NCI-H1417 treated with DMSO at 0.1 percent for 48 hours (cell line): ENCODE results near the gene DENND1A.
A peak's percentile ranks its signal among the peaks of the same experiment; 100 is the strongest.

Experiments used
- DNase-seq: peaks from one replicate; lab custom pipeline; 2025; lab: John Stamatoyannopoulos, UW

Gene DENND1A

GRCh38 chr9:123583646-123584045, 346.3 kb downstream of the DENND1A start:
- no peak for DNase-seq

GRCh38 chr9:123571240-123571639, 358.7 kb downstream of the DENND1A start:
- no peak for DNase-seq

- no peak for DNase-seq
Observed at GRCh38 chr9:123568691-123569688, 360.9 kb downstream of the DENND1A start.

GRCh38 chr9:123567013-123567412, 362.9 kb downstream of the DENND1A start:
- no peak for DNase-seq

- DNase-seq: no peak
Observed at GRCh38 chr9:123564652-123565051, 365.3 kb downstream of the DENND1A start.

- no peak for DNase-seq
Observed at GRCh38 chr9:123562844-123563346, 367.0 kb downstream of the DENND1A start.

- peak; percentile 91 for DNase-seq
Observed at GRCh38 chr9:123561046-123561445, 368.9 kb downstream of the DENND1A start.

GRCh38 chr9:123556464-123557435, 373.2 kb downstream of the DENND1A start:
- DNase-seq: no peak

GRCh38 chr9:123555646-123556045, 374.3 kb downstream of the DENND1A start:
- no peak for DNase-seq

GRCh38 chr9:123552530-123552929, 377.4 kb downstream of the DENND1A start:
- no peak for DNase-seq

GRCh38 chr9:123551734-123552133, 378.2 kb downstream of the DENND1A start:
- no peak for DNase-seq

- no peak for DNase-seq
Observed at GRCh38 chr9:123550797-123551196, 379.1 kb downstream of the DENND1A start.

- DNase-seq: no peak
Observed at GRCh38 chr9:123550012-123550411, 379.9 kb downstream of the DENND1A start.

- no peak for DNase-seq
Observed at GRCh38 chr9:123548741-123549545, 381.0 kb downstream of the DENND1A start.

- no peak for DNase-seq
Observed at GRCh38 chr9:123544007-123544827, 385.7 kb downstream of the DENND1A start.

GRCh38 chr9:123543492-123543891, 386.4 kb downstream of the DENND1A start:
- no peak for DNase-seq

GRCh38 chr9:123542435-123543225, 387.3 kb downstream of the DENND1A start:
- no peak for DNase-seq

GRCh38 chr9:123541411-123541810, 388.5 kb downstream of the DENND1A start:
- no peak for DNase-seq

- no peak for DNase-seq
Observed at GRCh38 chr9:123540457-123540856, 389.5 kb downstream of the DENND1A start.

- no peak for DNase-seq
Observed at GRCh38 chr9:123537809-123538208, 392.1 kb downstream of the DENND1A start.
